HG02938 (cell line): ENCODE measurements around the gene SPNS1.
"Not testable (repeated sequence)": the region's sequence is repeated elsewhere in the genome, so short reads cannot be mapped to it uniquely, and the experiment has no call there.

ENCODE experiments used
- ATAC-seq: cut with Tn5 transposase; IDR thresholded peaks from one replicate; pipeline ENCODE4 v1.9.1; 2021; ENCODE audit warnings: mild to moderate bottlenecking, moderate library complexity; ENCODE audit not compliant: unreplicated experiment

SPNS1 gene

DNA sequence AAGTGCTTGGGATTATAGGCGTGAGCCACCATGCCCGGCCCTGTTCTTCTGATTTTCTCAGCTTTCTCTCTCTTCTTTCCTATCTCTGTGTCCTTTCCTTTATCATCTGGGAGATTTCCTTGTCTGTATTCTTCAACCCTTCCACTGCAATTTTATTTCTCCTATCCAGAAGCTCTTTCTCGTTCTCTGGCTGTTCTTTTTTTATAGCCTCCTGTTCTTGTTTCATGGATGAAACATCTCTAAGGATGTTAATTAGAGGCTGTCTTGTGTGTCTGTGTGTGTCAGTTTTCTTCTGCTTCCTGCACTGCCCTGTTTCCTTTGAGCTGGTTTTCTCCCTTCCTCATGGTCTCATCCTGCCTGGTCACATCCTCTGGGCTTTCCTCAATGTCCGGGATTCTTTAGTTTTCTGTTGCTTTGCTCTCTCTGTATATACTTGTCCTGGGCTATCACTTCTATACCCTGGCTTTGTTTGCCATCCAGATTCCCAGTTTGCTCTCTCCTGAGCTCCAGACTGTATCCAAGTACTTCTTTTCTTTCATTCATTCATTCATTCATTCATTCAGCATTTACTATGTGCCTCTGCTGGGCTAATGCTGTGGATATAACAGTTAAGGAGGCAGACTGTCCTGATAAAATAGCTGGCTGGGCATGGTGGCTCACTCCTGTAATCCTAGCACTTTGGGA, 12.7 kb downstream of the SPNS1 start:
- no peak for ATAC-seq

DNA sequence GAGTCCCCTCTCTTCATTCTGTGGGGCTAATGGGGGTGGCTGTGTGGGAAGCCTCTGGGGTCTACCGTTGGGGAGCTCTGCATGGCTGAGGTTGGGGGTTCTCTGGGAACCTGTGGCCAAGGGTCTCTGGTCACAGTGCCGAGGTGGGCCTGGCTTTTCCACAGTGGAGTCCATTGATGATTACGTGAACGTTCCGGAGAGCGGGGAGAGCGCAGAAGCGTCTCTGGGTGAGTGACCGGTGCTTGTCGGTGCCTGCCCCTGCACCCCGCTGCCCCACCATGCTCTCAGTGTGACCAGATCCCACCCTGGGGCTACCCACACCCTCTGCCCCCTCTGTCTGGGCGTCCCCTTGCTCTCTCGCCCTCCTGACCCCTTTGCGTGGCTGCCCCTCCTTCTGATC, 14.8 kb downstream of the SPNS1 start:
- no peak for ATAC-seq

DNA sequence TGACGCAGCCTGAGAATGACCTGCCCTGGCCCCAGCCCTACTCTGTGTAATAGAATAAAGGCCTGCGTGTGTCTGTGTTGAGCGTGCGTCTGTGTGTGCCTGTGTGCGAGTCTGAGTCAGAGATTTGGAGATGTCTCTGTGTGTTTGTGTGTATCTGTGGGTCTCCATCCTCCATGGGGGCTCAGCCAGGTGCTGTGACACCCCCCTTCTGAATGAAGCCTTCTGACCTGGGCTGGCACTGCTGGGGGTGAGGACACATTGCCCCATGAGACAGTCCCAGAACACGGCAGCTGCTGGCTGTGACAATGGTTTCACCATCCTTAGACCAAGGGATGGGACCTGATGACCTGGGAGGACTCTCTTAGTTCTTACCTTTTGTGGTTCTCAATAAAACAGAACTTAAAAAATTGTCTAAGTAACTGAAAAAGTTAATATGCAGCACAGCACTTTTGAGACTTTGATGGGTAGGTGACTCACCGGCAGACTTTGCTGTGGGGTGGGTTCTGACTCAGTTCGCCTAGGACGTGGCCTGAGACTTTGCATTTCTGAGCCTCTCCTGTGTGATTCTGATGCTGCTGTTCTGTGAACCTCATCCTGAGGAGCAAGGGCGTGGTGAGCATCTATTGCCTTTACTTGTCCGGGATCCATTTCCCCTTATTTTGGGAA, 15.9 kb downstream of the SPNS1 start:
- ATAC-seq, result no peak

DNA sequence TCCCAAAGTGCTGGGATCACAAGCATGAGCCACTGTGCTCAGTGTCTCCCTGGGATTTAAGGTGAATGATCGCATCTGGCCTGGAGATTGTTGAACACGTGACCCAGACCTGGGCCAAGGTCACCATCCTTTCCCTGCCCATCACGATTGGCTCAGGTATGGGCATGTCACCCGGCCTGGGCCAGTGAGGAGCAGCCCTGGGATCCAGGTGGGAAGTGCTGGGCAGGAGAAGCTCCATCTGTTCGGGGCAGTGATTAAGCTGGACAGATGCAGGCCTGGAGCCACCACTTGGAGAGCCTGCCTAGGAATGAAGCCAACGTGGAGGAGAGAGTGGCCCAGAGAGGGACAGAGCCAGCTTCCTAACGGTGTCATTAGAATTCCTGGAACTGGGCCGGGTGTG, 17.1 kb downstream of the SPNS1 start:
- no peak for ATAC-seq

DNA sequence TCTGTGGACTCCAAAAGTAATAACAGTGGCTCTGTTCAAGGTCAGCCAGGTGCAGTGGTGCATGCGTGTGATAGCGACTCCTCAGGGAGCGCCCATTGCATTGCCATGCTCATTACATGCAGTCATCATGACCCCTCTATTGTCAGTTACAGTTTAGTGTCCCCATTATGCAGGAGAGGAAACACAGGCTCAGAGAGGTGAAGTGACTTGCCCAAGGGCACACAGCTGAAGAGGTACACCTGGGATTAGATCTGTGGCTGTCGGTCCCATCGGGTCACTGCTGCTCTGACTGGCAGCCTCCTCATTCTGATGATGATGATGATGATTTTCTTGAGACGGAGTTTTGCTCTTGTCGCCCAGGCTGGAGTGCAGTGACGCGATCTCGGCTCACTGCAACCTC, 17.9 kb downstream of the SPNS1 start:
- no peak for ATAC-seq

DNA sequence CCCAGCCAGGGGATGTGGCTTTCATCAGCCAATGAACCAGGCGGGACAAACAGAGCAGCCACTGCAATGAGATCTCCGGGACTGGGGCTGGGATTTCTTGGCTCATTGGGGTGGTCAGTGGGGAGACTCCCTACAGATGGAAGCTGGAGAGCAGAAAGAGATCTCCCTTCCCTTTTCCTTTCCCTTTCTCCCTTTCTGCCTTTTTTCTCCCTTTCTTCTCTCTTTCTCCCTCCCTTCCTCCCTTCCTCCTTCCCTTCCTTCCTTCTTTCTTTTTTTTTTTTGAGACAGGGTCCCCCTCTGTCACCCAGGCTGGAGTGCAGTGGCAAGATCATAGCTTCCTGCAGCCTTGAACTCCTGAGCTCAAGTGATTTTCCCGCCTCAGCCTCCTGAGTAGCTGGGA, 24.3 kb downstream of the SPNS1 start:
- no peak for ATAC-seq

DNA sequence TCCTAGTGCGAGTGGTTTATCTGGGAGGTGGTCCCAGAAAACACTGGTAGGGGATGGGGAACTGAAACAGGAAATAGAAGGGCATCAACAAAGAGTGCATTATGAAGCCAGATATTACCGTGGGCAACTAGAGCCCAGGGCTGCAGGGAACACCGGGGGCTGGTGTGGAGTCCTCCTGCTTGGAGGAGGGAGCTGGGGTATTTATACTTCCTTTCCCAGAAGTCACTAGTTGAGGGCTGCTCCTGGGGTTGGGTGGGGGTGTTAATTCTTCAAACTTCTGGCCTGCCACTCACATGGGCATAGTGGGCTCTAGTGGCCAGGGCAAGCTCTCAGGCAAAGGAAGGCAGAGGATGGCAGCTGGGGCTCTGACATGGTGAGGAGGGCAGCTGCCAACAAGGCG, 25.0 kb downstream of the SPNS1 start:
- ATAC-seq, result no peak

DNA sequence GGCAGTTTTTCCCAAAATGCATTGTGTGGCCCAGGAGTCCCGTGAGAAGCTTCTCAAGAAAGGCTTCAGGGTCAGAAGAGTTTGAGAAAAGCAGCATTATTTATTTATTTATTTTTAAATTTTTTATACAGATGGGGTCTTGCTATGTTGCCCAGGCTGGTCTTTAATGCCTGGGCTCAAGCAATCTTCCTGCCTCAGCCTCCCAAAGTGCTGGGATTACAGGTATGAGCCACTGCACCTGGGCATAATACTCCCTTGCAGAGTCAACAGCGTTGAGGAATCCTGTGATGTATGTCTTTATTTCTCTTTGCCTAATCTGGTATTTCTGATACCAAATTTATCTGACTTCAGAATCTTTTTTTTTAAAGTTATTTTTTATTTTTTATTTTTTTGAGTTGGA, 25.4 kb downstream of the SPNS1 start:
- no peak for ATAC-seq

DNA sequence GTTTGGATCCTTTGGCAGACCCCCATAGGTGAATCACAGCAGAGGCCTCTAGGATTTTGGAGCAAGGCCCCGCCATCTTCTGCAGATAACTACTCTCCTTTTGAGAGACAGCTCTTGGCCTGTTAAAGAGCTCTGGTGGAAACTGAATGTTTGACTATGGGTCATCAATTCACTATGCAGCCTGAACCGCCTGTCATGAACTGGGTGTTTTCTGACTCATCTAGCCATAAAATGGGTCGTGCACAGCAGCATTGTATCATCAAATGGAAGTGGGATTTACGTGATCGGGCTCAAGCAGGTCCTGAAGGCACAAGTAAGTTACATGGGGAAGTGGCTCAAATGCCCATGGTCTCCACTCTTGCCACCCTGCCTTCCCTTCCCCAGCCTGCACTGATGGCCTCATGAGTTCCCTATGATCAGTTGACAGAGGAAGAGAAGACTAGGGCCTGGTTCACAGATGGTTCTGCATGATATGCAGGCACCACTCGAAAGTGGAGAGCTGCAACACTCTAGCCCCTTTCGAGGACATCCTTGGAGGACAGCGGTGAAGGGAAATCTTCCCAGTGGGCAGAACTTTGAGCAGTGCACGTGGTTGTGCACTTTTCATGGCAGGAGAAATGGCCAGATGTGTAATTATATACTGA, 30.0 kb downstream of the SPNS1 start:
- not testable (repeated sequence) for ATAC-seq

DNA sequence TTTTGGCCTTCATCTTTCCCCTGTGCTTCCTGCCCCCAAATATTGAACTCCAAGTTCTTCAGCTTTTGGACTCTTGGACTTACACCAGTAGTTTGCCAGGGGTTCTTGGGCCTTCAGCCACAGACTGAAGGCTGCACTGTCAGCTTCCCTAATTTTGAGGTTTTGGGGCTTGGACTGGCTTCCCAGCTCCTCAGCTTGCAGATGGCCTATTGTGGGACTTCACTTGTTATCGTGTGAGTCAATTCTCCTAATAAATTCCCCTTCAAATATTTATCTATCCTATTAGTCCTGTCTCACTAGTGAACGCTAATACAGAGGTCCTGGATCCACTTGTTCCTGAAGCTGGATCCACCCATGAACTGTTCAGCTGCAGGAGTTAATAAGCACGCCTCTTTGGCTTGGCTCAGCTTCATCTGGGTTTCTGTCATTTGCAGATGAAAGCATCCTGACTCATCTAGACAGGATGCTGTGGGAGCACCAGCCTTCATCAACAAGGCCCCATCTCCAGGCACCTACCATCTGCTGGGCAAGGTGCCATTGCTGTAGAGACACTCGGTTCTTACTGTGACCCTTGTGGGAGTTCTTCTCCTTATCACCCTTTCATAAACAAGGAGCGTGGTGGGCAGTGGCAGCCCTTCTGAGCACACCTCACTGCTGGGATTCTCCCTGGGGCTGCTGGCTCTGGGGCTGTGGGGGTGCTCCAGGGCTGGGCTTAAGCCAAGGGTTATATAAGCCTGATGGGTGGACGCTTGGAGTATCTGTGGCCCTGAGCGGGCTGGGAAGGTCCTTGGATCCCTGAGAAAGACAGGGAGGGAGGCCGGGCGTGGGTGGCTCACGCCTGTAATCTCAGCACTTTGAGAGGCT, 33.4 kb downstream of the SPNS1 start:
- ATAC-seq, result no peak

DNA sequence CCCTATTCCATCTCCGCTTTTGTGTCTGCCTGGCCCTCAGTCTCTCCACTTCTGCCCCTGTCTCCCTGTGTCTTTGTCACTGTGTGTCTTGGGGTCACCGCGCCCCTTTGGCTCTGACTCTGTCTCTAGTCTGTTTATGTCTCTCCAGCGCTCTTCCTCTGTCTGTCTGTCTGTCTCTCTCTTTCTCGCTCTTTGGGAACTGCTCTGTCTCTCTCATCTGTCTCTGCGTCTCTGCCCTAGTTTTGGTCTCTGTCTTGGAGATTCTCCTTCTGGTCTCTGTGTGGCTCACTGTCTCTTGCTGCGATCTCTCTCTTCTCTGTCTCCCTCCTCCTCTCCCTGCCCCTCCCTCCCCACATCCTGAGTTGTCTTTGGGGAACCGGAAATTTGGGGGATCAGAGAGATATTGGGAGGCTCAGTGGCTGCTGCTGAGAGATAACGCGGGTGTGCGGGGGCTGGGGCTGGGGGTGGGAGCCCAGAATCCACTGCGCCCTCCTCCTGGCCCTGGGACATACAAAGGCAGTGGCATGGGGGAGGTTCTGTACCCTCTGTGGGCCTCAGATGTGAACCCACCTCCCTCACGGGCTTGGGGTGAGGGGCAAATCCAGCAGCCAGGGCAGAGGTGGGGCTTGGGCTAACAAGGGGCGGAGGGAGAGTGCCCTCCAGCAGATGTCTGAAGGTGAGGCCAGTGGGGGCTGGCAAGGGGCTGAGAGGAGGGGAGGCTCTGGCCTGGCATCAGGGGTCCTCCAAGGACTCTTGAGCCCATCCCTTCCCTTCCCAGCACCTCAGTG, 34.7 kb downstream of the SPNS1 start:
- no peak for ATAC-seq

DNA sequence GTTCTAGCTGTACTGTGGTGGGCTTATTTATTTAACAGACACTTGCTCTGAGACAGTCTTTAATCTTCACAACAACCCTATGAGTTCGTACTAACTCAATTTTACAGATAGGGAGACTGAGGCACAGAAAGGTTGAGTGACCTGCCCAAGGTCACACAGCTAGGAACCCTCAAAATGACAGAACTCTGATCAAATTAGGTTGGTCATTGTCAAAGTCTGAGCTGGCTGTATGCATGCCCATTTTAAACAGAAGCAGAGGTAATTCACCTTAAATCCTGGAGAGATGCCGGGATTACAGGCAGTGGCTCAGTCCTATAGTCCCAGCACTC, 35.2 kb downstream of the SPNS1 start:
- no peak for ATAC-seq

DNA sequence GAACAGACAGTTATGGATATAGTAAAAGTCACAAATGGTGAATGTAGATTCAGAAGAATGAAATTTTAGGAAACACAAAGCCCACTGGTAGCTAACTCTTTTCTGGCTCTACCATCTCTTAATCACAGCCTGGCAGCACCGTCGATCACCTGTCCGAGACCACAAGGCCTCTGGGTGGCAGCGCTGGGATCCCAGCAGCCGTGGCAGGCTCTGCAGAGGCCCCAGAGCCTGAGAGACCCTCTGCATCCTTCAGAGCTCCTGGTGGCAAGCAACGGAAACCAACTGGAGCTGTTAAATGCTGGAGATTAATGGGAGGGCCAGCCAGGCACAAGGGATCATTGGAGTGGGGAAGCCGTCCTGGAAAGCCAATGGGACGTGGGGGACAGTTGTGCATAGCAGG, 36.5 kb downstream of the SPNS1 start:
- ATAC-seq, result no peak

DNA sequence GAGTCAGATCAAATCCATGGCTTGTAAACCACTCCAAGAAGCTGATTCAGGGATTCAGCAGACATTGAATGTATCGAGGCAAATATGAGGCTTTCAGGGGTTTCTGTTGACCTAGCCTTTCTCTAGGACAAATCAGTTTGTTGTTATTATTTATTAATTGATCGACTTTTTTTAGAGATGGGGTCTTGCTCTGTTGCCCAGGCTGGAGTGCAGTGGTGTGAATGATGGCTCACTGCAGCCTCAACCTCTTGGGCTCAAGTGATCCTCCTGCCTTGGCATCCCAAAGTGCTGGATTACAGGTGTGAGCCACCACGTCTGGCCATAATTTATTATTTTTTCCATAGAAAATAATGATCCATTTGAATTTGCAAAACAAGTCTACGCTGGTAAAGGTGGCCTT, 37.3 kb downstream of the SPNS1 start:
- no peak for ATAC-seq

DNA sequence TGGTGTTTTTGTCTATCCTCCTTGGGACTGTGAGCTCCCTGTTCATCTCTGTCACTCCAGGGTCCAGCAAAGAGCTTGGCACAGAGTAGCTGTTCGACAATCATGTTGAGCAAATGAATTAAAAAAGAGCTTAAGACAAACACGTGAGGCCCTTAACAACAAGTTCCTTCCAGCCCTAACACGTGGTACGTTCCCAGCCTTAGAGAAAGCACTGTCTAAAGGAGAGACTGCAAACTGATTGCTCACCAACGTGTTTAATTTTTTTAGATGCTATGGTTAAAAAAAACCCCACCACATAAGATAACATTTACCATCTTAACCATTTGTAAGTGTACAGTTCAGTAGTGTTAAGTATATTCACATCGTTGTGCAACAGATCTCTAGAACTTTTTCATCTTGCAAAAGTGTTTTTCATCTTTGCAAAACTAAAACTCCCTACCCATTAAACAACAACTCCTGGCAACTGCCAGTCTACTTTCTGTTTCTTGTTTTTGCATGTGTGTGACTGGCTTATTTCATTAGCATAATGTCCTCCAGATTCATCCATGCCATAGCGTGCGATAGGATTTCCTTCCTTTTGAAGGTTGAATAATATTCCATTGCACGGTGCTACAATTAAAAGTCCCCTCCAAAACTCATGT, 38.5 kb downstream of the SPNS1 start:
- ATAC-seq, result no peak

DNA sequence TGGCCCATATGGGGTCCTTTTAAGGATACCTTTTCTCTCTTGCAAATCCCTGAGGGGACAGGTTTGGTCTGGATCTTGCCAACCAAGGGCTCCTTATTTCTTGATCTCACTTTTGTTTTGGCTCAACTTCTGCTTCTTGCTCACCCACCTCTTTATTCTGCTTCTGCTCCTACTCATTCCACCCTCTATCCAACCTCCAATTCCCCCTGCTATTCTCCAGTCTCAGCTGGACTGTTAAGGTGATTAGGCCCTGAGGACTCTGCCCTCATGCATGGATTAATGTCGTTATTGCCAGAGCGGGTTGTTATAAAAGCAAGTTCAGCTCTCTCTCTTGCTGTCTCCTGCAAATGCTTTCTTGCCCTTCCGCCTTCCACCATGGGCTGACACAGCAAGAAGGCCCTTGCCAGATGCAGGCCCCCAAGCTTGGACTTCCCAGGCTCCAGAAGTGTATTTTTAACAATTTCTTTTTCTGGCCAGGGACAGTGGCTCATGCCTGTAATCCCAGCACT, 40.0 kb downstream of the SPNS1 start:
- no peak for ATAC-seq

DNA sequence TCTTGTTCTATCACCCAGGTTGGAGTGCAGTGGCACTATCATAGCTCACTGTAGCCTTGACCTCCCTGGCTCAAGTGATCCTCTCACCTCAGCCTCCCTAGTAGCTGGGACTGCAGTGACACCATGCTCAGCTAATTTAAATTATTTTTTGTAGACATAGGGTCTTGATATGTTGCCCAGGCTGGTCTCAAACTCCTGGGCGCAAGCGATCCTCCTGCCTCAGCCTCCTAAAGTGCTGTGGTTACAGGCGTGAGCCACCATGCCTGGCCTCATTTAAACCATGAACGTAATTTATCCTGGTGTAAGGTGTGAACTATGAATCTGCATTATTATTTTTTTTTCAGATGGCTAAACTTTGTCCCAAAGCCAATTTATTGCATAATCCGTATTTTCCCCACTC, 47.6 kb downstream of the SPNS1 start:
- ATAC-seq, result no peak

DNA sequence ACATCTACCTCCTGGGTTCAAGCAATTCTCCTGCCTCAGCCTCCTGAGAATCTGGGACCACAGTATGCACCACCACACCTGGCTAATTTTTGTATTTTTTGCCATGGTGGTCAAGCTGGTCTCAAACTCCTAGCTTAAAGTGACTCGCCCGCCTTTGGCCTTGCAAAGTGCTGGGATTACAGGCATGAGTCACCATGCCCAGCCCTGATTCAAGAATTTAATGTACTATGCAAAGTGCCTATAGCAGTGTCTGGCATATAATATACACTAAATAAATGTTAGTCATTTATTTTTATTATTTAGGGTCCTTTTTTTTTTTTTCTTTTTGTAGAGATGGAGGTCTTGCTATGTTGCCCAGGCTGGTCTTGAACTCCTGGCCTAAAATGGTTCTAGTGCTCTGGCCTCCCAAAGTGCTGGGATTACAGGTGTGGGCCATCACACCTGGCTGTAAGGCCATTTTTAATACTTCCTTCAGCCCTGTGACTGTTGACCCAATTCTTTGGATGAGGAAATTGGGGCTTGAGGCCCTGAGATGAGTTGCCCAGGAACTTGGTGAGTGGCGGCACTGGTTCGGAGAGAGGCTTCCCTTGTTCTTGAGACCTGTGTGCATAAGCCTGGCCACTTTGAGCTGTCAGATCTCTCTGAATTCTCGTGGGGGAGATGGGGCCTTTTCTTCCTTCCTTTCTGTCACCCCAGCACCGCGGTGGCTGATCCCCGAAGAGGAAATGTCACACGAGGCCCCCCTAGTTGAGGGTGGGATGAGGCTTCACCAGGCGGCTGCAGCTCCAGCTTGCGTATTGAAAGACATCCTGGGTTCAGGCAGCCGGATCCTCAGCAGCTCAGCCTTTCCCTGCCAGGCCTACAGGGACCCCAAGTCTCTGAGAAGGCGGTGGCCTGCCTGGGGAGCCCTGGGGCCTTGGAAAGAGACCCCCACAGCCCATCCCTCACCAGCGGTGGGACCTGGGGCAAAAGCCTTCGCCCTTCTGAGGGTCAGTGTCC, 49.0 kb downstream of the SPNS1 start:
- no peak for ATAC-seq

DNA sequence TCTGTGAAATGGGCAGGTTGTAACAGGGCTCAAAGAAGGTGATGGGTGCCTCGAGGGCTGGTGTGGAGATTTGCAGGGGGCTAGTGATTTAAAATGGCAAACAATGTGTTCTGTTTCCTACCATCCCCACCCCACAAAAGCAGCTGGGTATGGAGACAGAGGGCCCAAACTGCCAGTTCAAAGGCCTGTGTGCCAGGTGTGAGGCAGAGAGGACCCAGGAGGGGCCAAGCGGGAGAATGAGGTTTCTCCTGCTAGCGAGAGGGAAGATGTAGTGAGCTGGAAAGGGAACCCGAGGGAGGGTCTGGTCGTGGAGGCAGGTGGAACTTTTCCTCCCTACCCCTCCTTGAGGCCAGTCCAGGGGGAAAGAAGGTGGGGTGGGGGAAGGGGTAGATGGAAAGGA, 49.7 kb downstream of the SPNS1 start:
- no peak for ATAC-seq
